Neuronal stem cell (in vitro differentiated cells): Measurements from ENCODE around the gene LEPR.

Experiments
- DNase-seq: peaks from one replicate; pipeline ENCODE4 v3.0.0-alpha.2; 2013; ENCODE audit warnings: low spot score
- H2AFZ ChIP-seq: one replicate; pipeline ENCODE4 v1.6.1; 2013; ENCODE audit warnings: mild to moderate bottlenecking, low read length, inconsistent platforms
- H2AK5ac ChIP-seq: 2 replicates; pipeline ENCODE4 v1.6.1; 2013; ENCODE audit warnings: low read depth, mild to moderate bottlenecking, inconsistent platforms, low read length, moderate library complexity, mixed read lengths
- H2BK120ac ChIP-seq: 2 replicates; pipeline ENCODE4 v1.6.1; 2013; ENCODE audit warnings: low read depth, mild to moderate bottlenecking, inconsistent platforms, low read length, moderate library complexity, mixed read lengths
- H2BK12ac ChIP-seq: one replicate; pipeline ENCODE4 v1.6.1; 2013; ENCODE audit warnings: low read length, inconsistent platforms
- H2BK15ac ChIP-seq: 2 replicates; pipeline ENCODE4 v1.6.1; 2013; ENCODE audit warnings: mild to moderate bottlenecking, low read length, inconsistent platforms, mixed read lengths
- H2BK5ac ChIP-seq: one replicate; pipeline ENCODE4 v1.6.1; 2013; ENCODE audit warnings: inconsistent platforms, mild to moderate bottlenecking, low read length, moderate library complexity
- H3K14ac ChIP-seq: one replicate; pipeline ENCODE4 v1.6.1; 2013; ENCODE audit warnings: low read length, inconsistent platforms
- H3K18ac ChIP-seq: 2 replicates; pipeline ENCODE4 v1.6.1; 2013; ENCODE audit warnings: low read length, inconsistent platforms
- H3K23ac ChIP-seq: 2 replicates; pipeline ENCODE4 v1.6.1; 2013; ENCODE audit warnings: low read depth, mild to moderate bottlenecking, mixed read lengths, low read length, inconsistent platforms; ENCODE audit not compliant: poor library complexity
- H3K27ac ChIP-seq: replicated peaks from 3 replicates; pipeline ENCODE4 v1.5.1; 2013; ENCODE audit warnings: low read length, inconsistent platforms
- H3K27me3 ChIP-seq, 3 experiments: 2 replicates each; pipeline ENCODE4 v1.6.1; 2013; ENCODE audit warnings: low read length in 3 of 3, mild to moderate bottlenecking in 2 of 3, inconsistent platforms in 1 of 3, low read depth in 1 of 3, mixed read lengths in 1 of 3, moderate library complexity in 1 of 3; ENCODE audit not compliant: control insufficient read depth in 3 of 3, insufficient read depth in 3 of 3
- H3K36me3 ChIP-seq, 2 donors: replicated peaks in 1 of 2; 2 replicates each; pipeline ENCODE4 v1.6.1; 2013; ENCODE audit warnings: low read length in 2 of 2; ENCODE audit not compliant: control insufficient read depth in 2 of 2, insufficient read depth in 2 of 2
- H3K4ac ChIP-seq: 2 replicates; pipeline ENCODE4 v1.6.1; 2013; ENCODE audit warnings: inconsistent platforms, mild to moderate bottlenecking, low read length, moderate library complexity
- H3K4me1 ChIP-seq, 2 donors: 1 replicate in 1 of 2; 2 replicates in 1 of 2; pipeline ENCODE4 v1.6.1; 2013; ENCODE audit warnings: low read length in 2 of 2, low read depth in 1 of 2; ENCODE audit not compliant: control insufficient read depth in 2 of 2, insufficient read depth in 1 of 2
- H3K4me2 ChIP-seq: one replicate; pipeline ENCODE4 v1.6.1; 2013; ENCODE audit warnings: mild to moderate bottlenecking, low read length, inconsistent platforms; ENCODE audit not compliant: insufficient read depth, poor library complexity, severe bottlenecking
- H3K4me3 ChIP-seq, 2 donors: 2 replicates each; pipeline ENCODE4 v1.5.1; 2013; ENCODE audit warnings: low read length in 2 of 2, mild to moderate bottlenecking in 2 of 2, inconsistent platforms in 1 of 2, moderate library complexity in 1 of 2
- H3K79me1 ChIP-seq: one replicate; pipeline ENCODE4 v1.6.1; 2013; ENCODE audit warnings: low read depth, mild to moderate bottlenecking, inconsistent platforms, low read length, moderate library complexity
- H3K9ac ChIP-seq: one replicate; pipeline ENCODE4 v1.6.1; 2013; ENCODE audit warnings: mild to moderate bottlenecking, low read depth, low read length, inconsistent platforms; ENCODE audit not compliant: poor library complexity
- H3K9me3 ChIP-seq, 2 donors: replicated peaks in 1 of 2; 2 replicates each; pipeline versions ENCODE3 to v1.6.1; 2013; ENCODE audit warnings: low read length in 2 of 2, mild to moderate bottlenecking in 2 of 2, inconsistent platforms in 1 of 2, low read depth in 1 of 2, mixed read lengths in 1 of 2, moderate library complexity in 1 of 2; ENCODE audit not compliant: control insufficient read depth in 2 of 2, insufficient read depth in 1 of 2
- H4K8ac ChIP-seq: one replicate; pipeline ENCODE4 v1.6.1; 2013; ENCODE audit warnings: low read depth, mild to moderate bottlenecking, inconsistent platforms, low read length, moderate library complexity
- H4K91ac ChIP-seq: one replicate; pipeline ENCODE4 v1.6.1; 2013; ENCODE audit warnings: low read length, low read depth, mild to moderate bottlenecking, inconsistent platforms; ENCODE audit not compliant: poor library complexity
- WGBS, 2 donors: extraction: QIAGEN DNeasy Blood & Tissue Kit; methylation state at CpG; one replicate each; pipeline ENCODE4 v1.1.7; 2013; ENCODE audit warnings: missing lambda C conversion rate in 2 of 2, mixed read lengths in 1 of 2; ENCODE audit not compliant: insufficient read length in 2 of 2, insufficient replicate concordance in 1 of 2; ENCODE audit errors: extremely low coverage in 2 of 2; 5-methylcytosine and 5-hydroxymethylcytosine counted together

Gene LEPR

DNA sequence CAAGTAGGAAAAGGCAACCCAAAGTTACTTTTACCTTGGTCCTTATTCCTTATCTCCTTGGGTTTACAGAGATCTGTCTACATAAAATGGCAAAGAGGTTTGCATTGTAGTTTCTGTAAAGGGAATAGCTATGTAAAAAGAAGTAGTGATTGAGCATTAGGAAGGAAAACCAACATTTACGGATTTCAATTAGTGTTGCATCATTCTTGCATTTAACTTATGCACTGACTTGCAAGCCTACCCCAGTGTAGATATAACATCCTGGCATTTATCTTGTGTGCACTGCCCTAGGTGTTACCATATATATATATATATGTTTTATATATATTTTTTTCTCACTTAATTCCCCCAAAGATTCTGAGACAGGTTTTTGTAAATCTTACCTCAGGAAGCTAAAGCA, 3.7 kb upstream of the LEPR start:
- no CpG with 5 or more reads among the region's 1 CpG for WGBS, 2 donors
- Histone ChIP-seq H2BK5ac (no peak overlapping the region), H3K4ac (no peak overlapping the region)

DNA sequence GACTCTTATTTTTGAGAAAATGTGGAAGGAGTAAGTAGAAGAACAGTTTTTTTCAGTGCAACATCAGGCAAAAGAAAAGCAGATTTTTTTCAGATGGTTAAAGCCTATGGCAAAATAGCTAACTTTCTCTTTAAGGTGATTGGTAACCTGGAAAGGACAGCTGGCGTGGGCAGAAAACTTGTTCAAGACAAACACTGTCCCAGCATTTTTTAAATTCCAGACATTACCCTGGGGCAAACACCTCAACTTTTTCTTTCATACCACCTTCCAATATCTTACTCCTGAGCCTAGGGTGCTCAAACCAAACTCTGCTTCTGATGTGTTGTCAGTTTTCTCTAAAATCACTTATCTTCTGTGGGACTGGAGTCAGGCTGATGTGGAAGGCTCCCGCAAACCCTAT, 2.7 kb upstream of the LEPR start:
- Histone ChIP-seq H2AK5ac (no peak overlapping the region), H2AFZ (no peak overlapping the region), H3K23ac (no peak overlapping the region), H3K4me1 (peaks cover 2 to 5% of the 10 kb centered on the region in 2 donors), H4K91ac (no peak overlapping the region), H2BK15ac (no peak overlapping the region), H3K4me2 (no peak overlapping the region), H4K8ac (no peak overlapping the region), H3K27me3 (peaks cover 0 to 37% (median 0%) of the 10 kb centered on the region in 3 experiments), H3K9me3 (peaks cover 0 to 3% of the 10 kb centered on the region in 2 donors), H3K36me3 (no peaks in the 10 kb centered on the region), H3K4me3 (no peak overlapping the region), H3K4ac (no peak overlapping the region), H2BK5ac (no peak overlapping the region), H3K79me1 (peaks cover 5% of the 10 kb centered on the region), H3K14ac (no peak overlapping the region), H3K27ac (no peak overlapping the region), H3K9ac (no peak overlapping the region), H3K18ac (no peak overlapping the region), H2BK120ac (no peak overlapping the region), H2BK12ac (no peak overlapping the region)
- no peak for DNase-seq
- no CpG with 5 or more reads among the region's 2 CpGs for WGBS, 2 donors

More for the DNA sequence above, 3.7 kb upstream of the LEPR start:
- Histone ChIP-seq H4K91ac (no peak overlapping the region), H3K4me2 (no peak overlapping the region), H3K9me3 (peaks cover 0 to 3% of the 10 kb centered on the region in 2 donors), H3K79me1 (no peaks in the 10 kb centered on the region), H3K14ac (no peak overlapping the region), H3K4me1 (peaks cover 0 to 4% of the 10 kb centered on the region in 2 donors), H3K4me3 (no peak overlapping the region), H2BK120ac (no peak overlapping the region), H4K8ac (no peak overlapping the region), H3K27me3 (peaks cover 0 to 37% (median 0%) of the 10 kb centered on the region in 3 experiments), H3K23ac (no peak overlapping the region), H2BK12ac (no peak overlapping the region), H2BK15ac (no peak overlapping the region), H2AFZ (no peak overlapping the region), H3K27ac (no peak overlapping the region), H3K18ac (no peak overlapping the region), H3K36me3 (no peaks in the 10 kb centered on the region), H3K9ac (no peak overlapping the region), H2AK5ac (no peak overlapping the region)
- no peak for DNase-seq

DNA sequence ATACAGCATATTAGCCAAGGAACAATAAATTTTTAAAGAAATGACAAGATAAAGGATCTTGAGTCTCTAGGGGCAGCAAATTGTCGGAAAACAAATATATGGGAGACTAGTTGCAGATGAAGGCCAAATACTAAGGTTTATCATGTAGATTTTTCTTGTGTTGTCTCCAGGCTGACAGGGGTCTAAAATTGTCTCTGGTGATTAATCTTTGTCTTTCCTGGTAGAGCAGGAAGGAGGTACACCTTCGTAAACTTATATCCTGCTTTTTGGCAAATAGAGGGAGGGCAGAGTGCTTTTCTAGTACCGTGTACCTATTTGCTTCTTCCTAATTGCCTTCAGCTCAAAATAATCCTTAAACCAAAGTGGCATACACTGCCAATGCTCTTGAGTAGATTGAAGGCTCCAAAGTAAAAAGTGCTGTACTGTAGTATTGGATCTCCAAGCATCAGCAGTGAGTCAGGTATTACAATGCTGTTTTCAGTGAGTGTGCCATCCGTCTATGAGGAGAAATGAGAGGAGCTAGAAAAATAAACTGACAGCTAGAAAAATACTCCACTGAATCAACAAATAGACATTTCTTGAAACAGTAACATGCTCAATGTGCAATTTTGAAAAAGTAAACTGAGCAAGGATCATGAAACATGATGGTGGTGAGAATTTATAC, 1.8 kb upstream of the LEPR start:
- Histone ChIP-seq H3K4me2 (no peak overlapping the region), H3K14ac (no peak overlapping the region), H2BK15ac (no peak overlapping the region), H2AFZ (peak overlapping the region; percentile 100), H4K91ac (no peak overlapping the region), H3K79me1 (peaks cover 5% of the 10 kb centered on the region), H2AK5ac (no peak overlapping the region), H2BK120ac (no peak overlapping the region), H3K18ac (no peak overlapping the region), H3K23ac (no peak overlapping the region), H3K9me3 (peaks cover 0 to 3% of the 10 kb centered on the region in 2 donors), H3K36me3 (no peaks in the 10 kb centered on the region), H3K4me1 (peaks cover 2 to 5% of the 10 kb centered on the region in 2 donors), H3K27me3 (peaks cover 0 to 34% (median 0%) of the 10 kb centered on the region in 3 experiments), H3K4me3 (no peak overlapping the region), H3K4ac (no peak overlapping the region), H2BK12ac (no peak overlapping the region), H4K8ac (no peak overlapping the region), H3K27ac (no peak overlapping the region), H3K9ac (no peak overlapping the region), H2BK5ac (no peak overlapping the region)
- DNase-seq: no peak
- no CpG with 5 or more reads among the region's 4 CpGs for WGBS, 2 donors

DNA sequence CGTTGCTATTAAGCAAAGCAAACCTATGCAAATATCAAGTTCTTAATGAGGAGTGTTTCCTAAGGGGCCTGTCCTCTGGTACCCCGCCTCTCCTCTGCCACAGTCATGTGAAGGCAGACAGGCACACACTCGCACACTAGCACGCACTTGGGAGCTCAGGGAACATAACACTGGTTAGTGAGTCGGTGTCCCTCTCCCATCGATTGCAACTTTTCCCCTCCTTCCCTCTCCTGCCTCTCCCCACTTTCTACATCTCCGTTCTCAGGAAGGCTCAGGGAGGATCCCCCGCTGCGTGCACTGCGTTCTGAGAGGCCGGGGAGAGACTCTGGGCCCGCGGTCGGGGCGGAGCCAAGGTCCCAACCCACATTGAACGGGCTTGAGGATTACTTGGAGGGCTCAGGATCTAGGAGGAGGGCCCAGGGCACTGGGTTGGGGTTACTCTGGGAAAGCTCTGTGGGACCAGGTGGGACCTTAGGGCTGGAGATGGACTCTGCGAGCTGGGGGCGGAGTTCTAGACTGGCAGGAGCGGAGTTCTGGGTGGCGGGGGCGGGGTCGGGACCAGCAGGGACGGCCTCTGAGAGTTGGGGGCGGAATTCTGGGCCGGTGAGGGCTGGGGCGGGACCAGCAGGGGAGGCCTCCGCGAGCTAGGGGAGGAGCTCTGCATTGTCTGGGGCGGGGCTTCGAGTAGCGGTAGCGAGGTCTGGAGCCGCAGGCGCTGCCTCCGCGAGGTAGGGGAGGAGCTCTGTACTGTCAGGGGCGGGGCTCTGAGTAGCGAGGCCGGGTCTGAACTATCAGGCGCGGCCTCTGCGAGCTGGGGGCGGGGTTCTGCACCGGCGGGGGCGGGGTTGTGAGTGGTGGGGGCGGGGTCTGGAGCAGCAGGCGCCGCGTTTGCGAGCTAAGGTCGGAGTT, 533 bp upstream of the LEPR start:
- Histone ChIP-seq H3K14ac (no peak overlapping the region), H4K91ac (no peak overlapping the region), H3K4ac (no peak overlapping the region), H3K9me3 (peaks cover 0 to 3% of the 10 kb centered on the region in 2 donors), H3K27me3 (peaks cover 0 to 25% (median 0%) of the 10 kb centered on the region in 3 experiments), H2BK12ac (no peak overlapping the region), H3K79me1 (peaks cover 5% of the 10 kb centered on the region), H3K27ac (peak overlapping the region; percentile 88), H3K18ac (peak overlapping the region; percentile 97), H2BK15ac (peak overlapping the region; percentile 19), H3K4me3 (peak overlapping the region; percentile 80 to 94), H2BK5ac (no peak overlapping the region), H2AFZ (peak overlapping the region; percentile 100), H3K36me3 (peaks cover 2 to 4% of the 10 kb centered on the region in 2 donors), H3K9ac (no peak overlapping the region), H2AK5ac (no peak overlapping the region), H2BK120ac (no peak overlapping the region), H4K8ac (no peak overlapping the region), H3K23ac (no peak overlapping the region), H3K4me2 (peak overlapping the region; percentile 59), H3K4me1 (peaks cover 2 to 5% of the 10 kb centered on the region in 2 donors)
- WGBS, 2 donors: no CpG with 5 or more reads among the region's 52 CpGs
- DNase-seq: peak; percentile 97
